SK-N-SH (cell line): Measurements from ENCODE around the gene TADA2A.

Experiments used
- CHD2 ChIP-seq: fragments of 150-350 bp; IDR thresholded peaks from 2 replicates; pipeline ENCODE4 v1.6.1; 2018; ENCODE audit warnings: low read length; ENCODE audit not compliant: partially characterized antibody
- CTCF ChIP-seq: fragments of 200-600 bp; sonication (generic); IDR thresholded peaks from 2 replicates; pipeline ENCODE4 v1.6.1; 2017; ENCODE audit warnings: antibody characterized with exemption, mild to moderate bottlenecking, moderate library complexity
- FOSL2 ChIP-seq: IDR thresholded peaks from 2 replicates; pipeline ENCODE4 v1.4.0; 2012; ENCODE audit warnings: low read depth, mild to moderate bottlenecking, moderate library complexity, borderline replicate concordance
- MAX ChIP-seq: IDR thresholded peaks from 2 replicates; pipeline ENCODE4 v1.4.0; 2012; ENCODE audit warnings: low read depth
- MEF2A ChIP-seq: IDR thresholded peaks from 2 replicates; pipeline ENCODE4 v1.4.0; 2012; ENCODE audit warnings: low read depth, borderline replicate concordance

GRCh38 chr17:37358098-37358829 lies 48.4 kb upstream of the TADA2A start:
- no peak for TF ChIP-seq CTCF
- TF ChIP-seq MAX = peak; percentile 81
- TF ChIP-seq MEF2A = no peak
- no peak for TF ChIP-seq FOSL2
- no peak for TF ChIP-seq CHD2
